Heart left ventricle (tissue), 16 donors: ENCODE data around the gene SREBF1. TPM values are rescaled to one million over a fixed set of nuclear protein-coding genes. Genes with fewer than 3 reads are reported as not detected.

ENCODE experiments used
- ATAC-seq, 4 donors: fragments of 200-7000 bp; cut with Tn5 transposase; one replicate each; pipeline ENCODE4 v1.9.1; 2020 to 2022; ENCODE audit warnings: moderate library complexity in 4 of 4, mild to moderate bottlenecking in 3 of 4, moderate number of reproducible peaks in 1 of 4
- DNase-seq, 5 donors: peaks; one replicate each; pipeline ENCODE4 v3.0.0-alpha.2; 2020
- H3K27ac ChIP-seq, 12 donors: fragments of 200-600 bp; sonication (generic) in 4 of 12; one replicate each; pipeline versions ENCODE4 v1.5.0 to v1.8.0; 2016 to 2022; ENCODE audit warnings: mild to moderate bottlenecking in 2 of 12
- H3K27me3 ChIP-seq, 9 donors: fragments of 200-600 bp; sonication (generic) in 2 of 9; one replicate each; pipeline versions ENCODE4 v1.5.1 to v1.8.0; 2016 to 2022; ENCODE audit warnings: mild to moderate bottlenecking in 3 of 9
- H3K36me3 ChIP-seq, 9 donors: fragments of 200-600 bp; sonication (generic) in 2 of 9; one replicate each; pipeline versions ENCODE4 v1.5.0 to v1.8.0; 2018 to 2022; ENCODE audit warnings: mild to moderate bottlenecking in 2 of 9
- H3K4me1 ChIP-seq, 12 donors: fragments of 200-600 bp; sonication (generic) in 4 of 12; one replicate each; pipeline versions ENCODE4 v1.5.0 to v1.8.0; 2016 to 2022; ENCODE audit warnings: mild to moderate bottlenecking in 3 of 12
- H3K4me3 ChIP-seq, 12 donors: fragments of 200-600 bp; sonication (generic) in 4 of 12; one replicate each; pipeline versions ENCODE4 v1.5.0 to v1.8.0; 2017 to 2022; ENCODE audit warnings: mild to moderate bottlenecking in 9 of 12, moderate library complexity in 4 of 12
- H3K9me3 ChIP-seq, 12 donors: fragments of 200-600 bp; sonication (generic) in 4 of 12; one replicate each; pipeline versions ENCODE4 v1.5.0 to v1.8.0; 2016 to 2022; ENCODE audit warnings: mild to moderate bottlenecking in 1 of 12
- POLR2A ChIP-seq, 2 donors: fragments of 450-650 bp; IDR thresholded peaks; one replicate each; pipeline ENCODE4 v1.6.1; 2017; ENCODE audit warnings: antibody characterized with exemption in 2 of 2, mild to moderate bottlenecking in 2 of 2, moderate library complexity in 2 of 2
- WGBS, 4 donors: extraction: QIAGEN DNeasy Blood & Tissue Kit in 2 of 4; methylation state at CpG; one replicate each; pipeline versions ENCODE4 v1.1.5 to v1.1.7; 2013 to 2018; 5-methylcytosine and 5-hydroxymethylcytosine counted together
- intact Hi-C, 10 donors: fragments of 100-400 bp; cut with DNase I; formaldehyde crosslinking; loops; one replicate each; pipeline versions ENCODE4 v1.11.1 to v1.14.2; 2022
- polyA plus RNA-seq, 2 donors: library from polyadenylated mRNA; stranded (reverse); fragments of 200-250 nt; gene quantifications; one replicate each; pipeline ENCODE4 v1.2.3, GENCODE V29; 2013
- total RNA-seq, 9 donors: library from RNA; depleted of rRNA in 2 of 9; stranded (reverse); fragments of >200 nt in 2 of 9; fragmentation: NEBNext Ultra II Directional in 3 of 9; extraction: Animal tissue kit (Norgen Biotek cat#: 25700) in 3 of 9; gene quantifications; one replicate each; pipeline versions ENCODE4 v1.1.0 to v1.2.4, GENCODE V29; 2016 to 2023
- TF ChIP-seq, protein P1 (sequence below), 12 donors: fragments of 200-600 bp; sonication (generic) in 4 of 12; IDR thresholded peaks; one replicate each; pipeline versions ENCODE4 v1.5.0 to v1.8.0; 2018 to 2022; ENCODE audit warnings: antibody characterized with exemption in 12 of 12, mild to moderate bottlenecking in 5 of 12
- donor health status: ischemic (EF 13 %, LVEDD 7.1; RV severe dilation, severe dysfunction).
- donor health status: healthy with polysubstance abuse.
- donor health status: DM: no; HTN: yes; CAD: no.
- donor health status: DM: no; HTN: no; CAD: no.
- donor health status: ischemic (EF 25% LVEDD 6.9; RV normal size, moderate dysfunction).
- donor health status: ischemic (EF 25% LVEDD 5.7; RV mildly dilated, moderate dysfunction).
- donor health status: healthy.
- donor health status: DM: yes; HTN: yes; CAD: no.
- donor health status: ischemic (EF 35%, LVEDD 5.7; RV mildly dilated, moderate dysfunction).
- donor health status: nonischemic (EF 11% LVEDD 7.7; RV severe dilation, severe dysfunction).
- donor health status: DM: yes; HTN: yes; CAD: no.
- donor health status: PGD.
- donor health status: ischemic (EF 29% LVEDD 5.4; RV normal size, mild dysfunction).
- donor health status: nonischemic (EF 23%, LVEDD 6.1; RV moderate dilation, normal function).

The SREBF1 gene
- total and polyA plus RNA-seq, 11 donors = 12.8 to 55.2 (median 21.4) TPM

DNA sequence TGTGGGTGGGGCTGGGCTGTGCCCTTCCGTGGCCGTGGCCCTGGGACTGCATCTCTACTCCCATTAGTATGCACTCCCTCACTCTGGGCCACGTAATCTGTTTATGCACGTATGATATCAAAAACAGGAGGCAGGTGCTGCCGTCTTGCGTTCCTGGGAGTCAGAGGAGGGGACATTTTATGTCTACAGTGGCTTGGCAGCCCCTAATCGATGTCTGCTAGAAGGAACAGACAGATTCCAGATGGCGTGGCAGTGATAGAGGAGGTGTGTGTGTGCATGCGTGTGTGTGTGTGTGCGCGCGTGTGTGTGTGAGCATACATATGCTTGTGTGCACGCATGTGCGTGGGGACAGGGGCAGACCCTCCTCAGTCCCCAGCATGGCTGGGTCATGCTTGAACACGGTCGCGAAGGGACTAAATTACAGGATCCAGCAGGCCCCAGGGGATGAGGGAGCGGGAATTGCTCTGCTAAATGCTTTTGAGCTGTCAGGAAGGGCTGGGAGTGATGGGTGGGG is 44.7 kb downstream of the SREBF1 start:
- intact Hi-C loops = loop anchor here in 3 of 10 donors (5.0 kb wide), 3 partner anchors 40 to 105 kb away; no protein-coding TSS in a partner anchor

DNA sequence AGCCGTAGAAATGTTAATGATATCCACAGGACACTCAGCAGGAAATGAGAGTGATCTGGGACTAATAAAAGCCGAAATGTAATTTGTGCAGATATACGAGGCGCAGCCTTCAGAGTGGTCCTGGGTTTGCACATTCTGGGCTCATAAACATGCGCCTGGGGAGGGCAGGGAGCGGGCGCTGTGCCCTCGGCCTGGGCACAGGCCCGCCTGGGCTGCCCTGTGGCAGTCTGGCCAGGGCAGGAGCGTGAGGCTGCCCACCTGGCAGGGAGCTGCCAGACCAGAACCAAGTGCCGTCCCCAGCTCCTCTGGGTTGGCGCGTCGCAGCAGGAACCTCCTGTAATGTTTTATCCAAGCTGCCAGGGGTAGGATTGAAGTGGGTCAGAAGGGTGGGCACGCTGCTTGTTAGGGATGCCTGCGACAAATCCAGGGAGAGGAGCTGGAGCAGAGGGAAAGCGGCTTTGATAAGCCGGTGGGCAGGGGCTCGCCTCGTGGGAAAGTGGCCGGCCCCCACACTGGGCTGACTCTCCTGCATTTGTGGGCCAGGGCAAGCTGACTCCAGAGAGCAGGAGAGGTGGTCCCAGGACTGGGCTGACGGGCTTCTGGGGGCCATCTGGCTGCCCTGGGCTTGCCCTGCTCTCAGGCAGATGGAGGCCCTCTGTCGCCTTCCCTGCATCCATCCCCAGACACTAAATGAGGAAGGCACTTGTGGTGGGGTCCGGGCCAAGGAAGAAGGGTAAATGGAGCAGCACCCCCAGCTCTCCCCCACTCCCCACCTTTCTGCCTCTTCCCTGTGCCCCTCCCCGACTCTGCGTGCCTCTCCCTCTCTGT is 45.9 kb downstream of the SREBF1 start:
- WGBS, 4 donors = 58 to 69% (median 60%) methylated on average over 22 to 26 of the region's 26 CpGs
- no peaks in the 10 kb centered on the region for H3K27me3 ChIP-seq
- peak overlapping the region in 1 of 12 donors; percentile 14 for H3K4me3 ChIP-seq
- no peak for TF ChIP-seq POLR2A (IDR thresholded peaks at IDR 0.05)
- TF ChIP-seq, protein P1, sequence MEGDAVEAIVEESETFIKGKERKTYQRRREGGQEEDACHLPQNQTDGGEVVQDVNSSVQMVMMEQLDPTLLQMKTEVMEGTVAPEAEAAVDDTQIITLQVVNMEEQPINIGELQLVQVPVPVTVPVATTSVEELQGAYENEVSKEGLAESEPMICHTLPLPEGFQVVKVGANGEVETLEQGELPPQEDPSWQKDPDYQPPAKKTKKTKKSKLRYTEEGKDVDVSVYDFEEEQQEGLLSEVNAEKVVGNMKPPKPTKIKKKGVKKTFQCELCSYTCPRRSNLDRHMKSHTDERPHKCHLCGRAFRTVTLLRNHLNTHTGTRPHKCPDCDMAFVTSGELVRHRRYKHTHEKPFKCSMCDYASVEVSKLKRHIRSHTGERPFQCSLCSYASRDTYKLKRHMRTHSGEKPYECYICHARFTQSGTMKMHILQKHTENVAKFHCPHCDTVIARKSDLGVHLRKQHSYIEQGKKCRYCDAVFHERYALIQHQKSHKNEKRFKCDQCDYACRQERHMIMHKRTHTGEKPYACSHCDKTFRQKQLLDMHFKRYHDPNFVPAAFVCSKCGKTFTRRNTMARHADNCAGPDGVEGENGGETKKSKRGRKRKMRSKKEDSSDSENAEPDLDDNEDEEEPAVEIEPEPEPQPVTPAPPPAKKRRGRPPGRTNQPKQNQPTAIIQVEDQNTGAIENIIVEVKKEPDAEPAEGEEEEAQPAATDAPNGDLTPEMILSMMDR (IDR thresholded peaks at IDR 0.05) = no peak
- H3K9me3 ChIP-seq = no peaks in the 10 kb centered on the region
- DNase-seq = peak in 1 of 5 donors; percentile 22
- H3K36me3 ChIP-seq = peaks cover 0 to 28% (median 19%) of the 10 kb centered on the region in 9 donors
- intact Hi-C loops = loop anchor here in 3 of 10 donors (5.0 kb wide), 3 partner anchors 39 to 104 kb away; no protein-coding TSS in a partner anchor
- peak overlapping the region in 10 of 12 donors; percentile 7 to 66 (median 42) for H3K27ac ChIP-seq
- no peak for ATAC-seq
- H3K4me1 ChIP-seq = peaks cover 14 to 62% (median 51%) of the 10 kb centered on the region in 12 donors

More for the DNA sequence above, 44.7 kb downstream of the SREBF1 start:
- 39 to 54% (median 48%) methylated on average over 18 of the region's 18 CpGs for WGBS, 4 donors
- Histone ChIP-seq H3K4me3 (no peak overlapping the region), H3K9me3 (no peaks in the 10 kb centered on the region), H3K27me3 (no peaks in the 10 kb centered on the region), H3K4me1 (peaks cover 14 to 52% (median 48%) of the 10 kb centered on the region in 12 donors), H3K27ac (peak overlapping the region in 9 of 12 donors; percentile 28 to 67 (median 52)), H3K36me3 (peaks cover 0 to 41% (median 31%) of the 10 kb centered on the region in 9 donors)
- DNase-seq (no peak), ATAC-seq (peak in 2 of 4 donors; percentile 4 to 24)
- no peak for TF ChIP-seq POLR2A (IDR thresholded peaks at IDR 0.05)
- TF ChIP-seq, protein P1 (IDR thresholded peaks at IDR 0.05) = no peak

DNA sequence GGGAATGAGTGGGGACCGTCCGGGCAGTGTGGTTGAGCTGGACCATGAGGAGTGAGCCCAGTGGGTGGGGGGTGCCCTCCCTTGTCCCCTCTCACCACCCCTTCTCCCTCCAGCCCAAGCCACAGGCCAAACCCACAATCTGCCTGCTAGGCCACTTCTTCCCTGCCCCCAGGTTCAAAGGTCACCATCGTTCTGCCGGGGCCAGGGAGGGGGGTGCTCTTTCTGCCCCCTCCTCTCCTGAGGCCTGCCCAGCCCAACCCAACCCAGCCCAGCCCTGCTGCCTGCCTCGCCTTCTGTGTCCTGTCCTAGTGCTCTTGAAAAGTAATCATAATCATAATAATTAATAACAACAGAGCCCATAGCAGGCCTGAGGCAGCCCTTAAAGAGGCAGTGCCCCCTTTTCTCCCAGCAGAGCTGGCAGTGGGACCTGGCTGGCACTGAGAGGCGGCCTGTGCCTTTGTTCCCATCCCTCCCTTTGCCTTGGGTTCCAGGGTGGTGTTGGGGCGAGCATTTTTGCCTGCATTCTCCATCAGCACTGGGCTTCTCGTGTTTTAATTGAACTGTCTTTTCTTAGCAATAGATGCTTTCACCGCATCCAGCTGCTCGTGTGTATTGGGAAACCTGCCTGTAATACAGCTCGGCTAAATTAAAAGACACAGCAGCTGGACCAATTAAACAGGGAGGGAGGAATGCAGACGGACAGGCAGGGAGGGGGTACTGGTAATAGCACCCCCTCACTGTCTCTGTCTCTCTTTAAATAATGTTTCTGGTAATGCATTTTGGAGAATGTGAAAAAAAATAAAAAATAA is 46.8 kb downstream of the SREBF1 start:
- no peak for ATAC-seq
- intact Hi-C loops = loop anchor here in 6 of 10 donors (5.0 to 10.0 kb wide), 6 partner anchors 38 to 108 kb away; partner anchors contain the start of gene RAI1 (in 2 of the 6)

More for the DNA sequence above, 46.8 kb downstream of the SREBF1 start:
- 43 to 56% (median 47%) methylated on average over 12 of the region's 12 CpGs for WGBS, 4 donors
- peak overlapping the region in 1 of 12 donors; percentile 14 for H3K4me3 ChIP-seq
- peak overlapping the region in 7 of 12 donors; percentile 21 to 54 (median 44) for H3K27ac ChIP-seq
- no peaks in the 10 kb centered on the region for H3K27me3 ChIP-seq
- H3K9me3 ChIP-seq = no peaks in the 10 kb centered on the region
- peaks cover 14 to 70% (median 57%) of the 10 kb centered on the region in 12 donors for H3K4me1 ChIP-seq
- no peak for DNase-seq
- peaks cover 0 to 20% (median 13%) of the 10 kb centered on the region in 9 donors for H3K36me3 ChIP-seq
- TF ChIP-seq, protein P1 (IDR thresholded peaks at IDR 0.05) = no peak
